Spleen (tissue), 11 donors: Measurements from ENCODE around the gene OR9Q1. TPM values are rescaled to one million over a fixed set of nuclear protein-coding genes. Genes with fewer than 3 reads are reported as not detected.

Experiments used
- DNase-seq: peaks from one replicate; pipeline ENCODE4 v3.0.0-alpha.2; 2020
- H3K27ac ChIP-seq, 8 donors: fragments of 200-600 bp; sonication (generic) in 7 of 8; 1 replicate in 4 of 8; 2 replicates in 4 of 8; pipeline versions ENCODE4 v1.5.0 to v1.8.0; 2016 to 2021; ENCODE audit warnings: inconsistent platforms in 4 of 8, mild to moderate bottlenecking in 4 of 8, moderate library complexity in 1 of 8
- H3K27me3 ChIP-seq, 7 donors: fragments of 200-600 bp; sonication (generic) in 6 of 7; replicated peaks in 1 of 7; 1 replicate in 4 of 7; 2 replicates in 3 of 7; pipeline versions ENCODE4 v1.5.0 to v1.8.0; 2016 to 2021; ENCODE audit warnings: inconsistent platforms in 3 of 7, mild to moderate bottlenecking in 1 of 7
- H3K36me3 ChIP-seq, 6 donors: fragments of 200-600 bp; sonication (generic) in 5 of 6; 1 replicate in 4 of 6; 2 replicates in 2 of 6; pipeline versions ENCODE4 v1.5.0 to v1.8.0; 2016 to 2021; ENCODE audit warnings: inconsistent platforms in 2 of 6
- H3K4me1 ChIP-seq, 6 donors: fragments of 200-600 bp; sonication (generic) in 5 of 6; 1 replicate in 3 of 6; 2 replicates in 3 of 6; pipeline versions ENCODE4 v1.5.0 to v1.8.0; 2016 to 2021; ENCODE audit warnings: inconsistent platforms in 3 of 6
- H3K4me3 ChIP-seq, 8 donors: fragments of 200-600 bp; sonication (generic) in 7 of 8; 1 replicate in 4 of 8; 2 replicates in 4 of 8; pipeline versions ENCODE4 v1.5.0 to v1.8.0; 2016 to 2021; ENCODE audit warnings: inconsistent platforms in 4 of 8, mild to moderate bottlenecking in 4 of 8, moderate library complexity in 2 of 8
- H3K9me3 ChIP-seq, 8 donors: fragments of 200-600 bp; sonication (generic) in 7 of 8; 1 replicate in 4 of 8; 2 replicates in 4 of 8; pipeline versions ENCODE4 v1.5.0 to v1.8.0; 2016 to 2021; ENCODE audit warnings: inconsistent platforms in 4 of 8
- CTCF ChIP-seq, 11 experiments: fragments of 200-600 bp in 7 of 11; fragments of 450-650 bp in 4 of 11; sonication (generic) in 4 of 11; IDR thresholded peaks in 8 of 11; conservative IDR thresholded peaks in 3 of 11; 1 replicate in 7 of 11; 2 replicates in 4 of 11; pipeline versions ENCODE4 v1.4.0 to v1.8.0; 2016 to 2021; ENCODE audit warnings: antibody characterized with exemption in 11 of 11, inconsistent platforms in 4 of 11, mild to moderate bottlenecking in 1 of 11
- POLR2A ChIP-seq, 3 donors: fragments of 450-650 bp; IDR thresholded peaks; one replicate each; pipeline ENCODE4 v1.5.1; 2017; ENCODE audit warnings: antibody characterized with exemption in 3 of 3, mild to moderate bottlenecking in 1 of 3
- POLR2AphosphoS5 ChIP-seq, 3 donors: sonication (generic); formaldehyde crosslinking; IDR thresholded peaks; one replicate each; pipeline ENCODE4 v1.5.1; 2017; ENCODE audit warnings: antibody characterized with exemption in 3 of 3
- WGBS, 5 donors: extraction: QIAGEN DNeasy Blood & Tissue Kit in 3 of 5; methylation state at CpG; one replicate each; pipeline versions ENCODE4 v1.1.5 to v1.1.7; 2013 to 2018; 5-methylcytosine and 5-hydroxymethylcytosine counted together
- intact Hi-C: fragments of 100-400 bp; cut with DNase I; formaldehyde crosslinking; loops from one replicate; pipeline ENCODE4 v1.15.0; 2023; ENCODE audit warnings: low total_unique reads
- polyA plus RNA-seq, 3 donors: library from polyadenylated mRNA; stranded (reverse); fragments of 200-250 nt; gene quantifications; one replicate each; pipeline ENCODE4 v1.2.1, GENCODE V29; 2013
- total RNA-seq, 7 donors: library from RNA; depleted of rRNA in 3 of 7; stranded (reverse); fragments of >200 nt in 3 of 7; fragmentation: NEBNext Ultra II Directional in 4 of 7; extraction: Animal tissue kit (Norgen Biotek cat#: 25700) in 4 of 7; gene quantifications; one replicate each; pipeline versions ENCODE4 v1.1.0 to v1.2.1, GENCODE V29; 2016 to 2021
- donor health status: healthy with polysubstance abuse.
- donor health status: DM: no; HTN: no; CAD: no; lungs with moderate emphysema.
- donor health status: DM: no; HTN: no; CAD: no.
- donor health status: Bipolar disorder and iron deficiency.
- donor health status: healthy.
- donor health status: DM: no; HTN: no; CAD: no.
- donor health status: DM: yes; HTN: yes; CAD: no.

Gene OR9Q1
- total and polyA plus RNA-seq, 10 donors, result not detected

GRCh38 chr11:58179648-58180047 is 156.0 kb downstream of the OR9Q1 start:
- DNase-seq, result no peak
- no peaks in the 10 kb centered on the region for H3K4me1 ChIP-seq
- H3K9me3 ChIP-seq, result no peaks in the 10 kb centered on the region
- peaks cover 0 to 15% (median 0%) of the 10 kb centered on the region in 7 donors for H3K27me3 ChIP-seq
- H3K27ac ChIP-seq, result no peak overlapping the region
- H3K4me3 ChIP-seq, result no peak overlapping the region
- WGBS, 5 donors, result 74 to 88% (median 83%) methylated on average over 7 of the region's 7 CpGs
- intact Hi-C loops, result no loop called here
- H3K36me3 ChIP-seq, result no peaks in the 10 kb centered on the region
- TF ChIP-seq CTCF (IDR thresholded peaks at IDR 0.05 in 8 of 11, conservative IDR thresholded peaks at IDR 0.05 in 3 of 11), result no peak
- no peak for TF ChIP-seq POLR2A (IDR thresholded peaks at IDR 0.05)
- TF ChIP-seq POLR2AphosphoS5 (IDR thresholded peaks at IDR 0.05), result no peak

- intact Hi-C loops, result no loop called here
- H3K36me3 ChIP-seq, result no peaks in the 10 kb centered on the region
- TF ChIP-seq CTCF (IDR thresholded peaks at IDR 0.05 in 8 of 11, conservative IDR thresholded peaks at IDR 0.05 in 3 of 11), result no peak
- TF ChIP-seq POLR2A (IDR thresholded peaks at IDR 0.05), result no peak
- H3K4me3 ChIP-seq, result no peak overlapping the region
- DNase-seq, result no peak
- no peak overlapping the region for H3K27ac ChIP-seq
- WGBS, 5 donors, result 89 to 97% (median 93%) methylated on average over 4 of the region's 4 CpGs
- H3K4me1 ChIP-seq, result no peaks in the 10 kb centered on the region
- H3K9me3 ChIP-seq, result no peaks in the 10 kb centered on the region
- H3K27me3 ChIP-seq, result no peaks in the 10 kb centered on the region
These were observed 163.3 kb downstream of the OR9Q1 start for GRCh38 chr11:58186938-58187337.

GRCh38 chr11:58188770-58189169 is 165.1 kb downstream of the OR9Q1 start, which contains the start of gene OR9Q2:
Gene OR9Q2 (plus strand): TSS chr11:58189070. CDS start chr11:58190491, 1,421 bp downstream.
- Histone ChIP-seq H3K4me1 (no peaks in the 10 kb centered on the region), H3K36me3 (no peaks in the 10 kb centered on the region), H3K27ac (no peak within 1 kb of the TSS), H3K27me3 (no peaks in the 10 kb centered on the region), H3K4me3 (no peak within 1 kb of the TSS), H3K9me3 (no peaks in the 10 kb centered on the region)
- WGBS, 5 donors, result 74 to 88% (median 81%) methylated on average over 2 of the region's 2 CpGs
- DNase-seq, result no peak
- intact Hi-C loops, result no loop called here
- no peak for TF ChIP-seq CTCF (IDR thresholded peaks at IDR 0.05 in 8 of 11, conservative IDR thresholded peaks at IDR 0.05 in 3 of 11)
- no peak for TF ChIP-seq POLR2AphosphoS5 (IDR thresholded peaks at IDR 0.05)
- TF ChIP-seq POLR2A (IDR thresholded peaks at IDR 0.05), result no peak

GRCh38 chr11:58192229-58192628 is 168.5 kb downstream of the OR9Q1 start:
- H3K4me1 ChIP-seq, result no peaks in the 10 kb centered on the region
- DNase-seq, result no peak
- WGBS, 5 donors, result 74 to 83% (median 78%) methylated on average over 3 of the region's 3 CpGs
- no peaks in the 10 kb centered on the region for H3K36me3 ChIP-seq
- no peak overlapping the region for H3K4me3 ChIP-seq
- TF ChIP-seq POLR2AphosphoS5 (IDR thresholded peaks at IDR 0.05) (no peak), CTCF (IDR thresholded peaks at IDR 0.05 in 8 of 11, conservative IDR thresholded peaks at IDR 0.05 in 3 of 11) (no peak), POLR2A (IDR thresholded peaks at IDR 0.05) (no peak)
- H3K9me3 ChIP-seq, result peaks cover 0 to 17% (median 8%) of the 10 kb centered on the region in 8 donors
- H3K27me3 ChIP-seq, result no peaks in the 10 kb centered on the region
- no peak overlapping the region for H3K27ac ChIP-seq
- intact Hi-C loops, result no loop called here
